ENCODE measurements around the gene GASK1A. TPM values are rescaled to one million over a fixed set of nuclear protein-coding genes. Genes with fewer than 3 reads are reported as not detected.

Gene GASK1A
- total RNA-seq, 2 donors from 2014 or later: 8.8 to 16.8 TPM

DNA sequence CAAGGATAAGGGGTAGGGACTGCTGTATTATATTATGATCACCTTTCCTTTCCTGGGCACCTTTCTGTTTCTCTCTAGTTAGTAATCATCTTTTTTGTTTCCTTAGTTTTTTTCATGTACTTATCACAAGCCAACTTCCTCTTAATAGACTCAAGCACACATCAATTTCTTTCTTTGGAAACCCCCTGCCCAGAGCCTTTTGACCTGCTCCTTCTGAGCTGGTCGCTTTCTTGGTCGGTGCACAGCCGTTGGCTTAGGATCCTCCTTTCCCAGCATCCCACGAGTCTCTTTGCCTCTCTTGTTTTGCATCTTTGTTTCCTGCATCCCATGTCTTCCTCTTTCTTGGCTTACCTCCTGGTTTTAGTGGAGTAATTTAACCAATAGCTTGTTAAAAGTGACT lies 26.9 kb downstream of the GASK1A start:
- intact Hi-C loops (cut with DNase I): no loop called here
- ATAC-seq: no peak
- Histone ChIP-seq H3K27ac (no peak overlapping the region), H3K36me3 (replicated peaks in 1 of 2; ENCODE audit: insufficient read depth in 1 of 2, low read depth in 2 of 2) (no peaks in the 10 kb centered on the region), H3K4me3 (no peak overlapping the region), H3K9me3 (no peaks in the 10 kb centered on the region), H3K27me3 (no peaks in the 10 kb centered on the region), H3K4me1 (peaks cover 11% of the 10 kb centered on the region)
- WGBS, 2 donors: 72 to 78% methylated on average over 4 of the region's 4 CpGs
- DNase-seq: no peak
- no peak for TF ChIP-seq POLR2A (IDR thresholded peaks at IDR 0.05)
- TF ChIP-seq, protein P1, sequence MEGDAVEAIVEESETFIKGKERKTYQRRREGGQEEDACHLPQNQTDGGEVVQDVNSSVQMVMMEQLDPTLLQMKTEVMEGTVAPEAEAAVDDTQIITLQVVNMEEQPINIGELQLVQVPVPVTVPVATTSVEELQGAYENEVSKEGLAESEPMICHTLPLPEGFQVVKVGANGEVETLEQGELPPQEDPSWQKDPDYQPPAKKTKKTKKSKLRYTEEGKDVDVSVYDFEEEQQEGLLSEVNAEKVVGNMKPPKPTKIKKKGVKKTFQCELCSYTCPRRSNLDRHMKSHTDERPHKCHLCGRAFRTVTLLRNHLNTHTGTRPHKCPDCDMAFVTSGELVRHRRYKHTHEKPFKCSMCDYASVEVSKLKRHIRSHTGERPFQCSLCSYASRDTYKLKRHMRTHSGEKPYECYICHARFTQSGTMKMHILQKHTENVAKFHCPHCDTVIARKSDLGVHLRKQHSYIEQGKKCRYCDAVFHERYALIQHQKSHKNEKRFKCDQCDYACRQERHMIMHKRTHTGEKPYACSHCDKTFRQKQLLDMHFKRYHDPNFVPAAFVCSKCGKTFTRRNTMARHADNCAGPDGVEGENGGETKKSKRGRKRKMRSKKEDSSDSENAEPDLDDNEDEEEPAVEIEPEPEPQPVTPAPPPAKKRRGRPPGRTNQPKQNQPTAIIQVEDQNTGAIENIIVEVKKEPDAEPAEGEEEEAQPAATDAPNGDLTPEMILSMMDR (IDR thresholded peaks at IDR 0.05): no peak

DNA sequence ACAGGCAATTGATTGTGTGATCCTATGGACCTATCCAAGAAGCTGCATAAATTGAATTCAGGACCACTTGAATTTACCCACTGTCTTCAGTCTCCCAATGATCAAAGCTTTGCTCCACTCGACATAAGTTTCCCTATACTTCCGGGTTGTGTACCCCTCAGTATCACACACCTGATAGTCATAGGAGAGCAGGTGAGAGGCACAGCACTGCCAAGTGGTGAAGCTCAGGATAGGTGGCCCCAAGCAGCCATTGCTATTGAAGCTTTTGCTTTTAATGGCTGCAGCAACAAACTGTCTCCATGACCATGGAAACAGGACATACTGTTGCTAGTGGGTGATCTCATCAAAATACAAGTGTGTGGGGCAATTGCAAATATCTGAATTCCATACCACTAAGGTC lies 27.7 kb downstream of the GASK1A start:
- Histone ChIP-seq H3K36me3 (replicated peaks in 1 of 2; ENCODE audit: insufficient read depth in 1 of 2, low read depth in 2 of 2) (no peaks in the 10 kb centered on the region), H3K9me3 (no peaks in the 10 kb centered on the region), H3K4me3 (no peak overlapping the region), H3K4me1 (peaks cover 3% of the 10 kb centered on the region), H3K27ac (no peak overlapping the region), H3K27me3 (no peaks in the 10 kb centered on the region)
- DNase-seq (no peak), ATAC-seq (no peak)
- intact Hi-C loops (cut with DNase I): no loop called here
- WGBS, 2 donors: 71 to 73% methylated on average over 2 of the region's 2 CpGs
- no peak for TF ChIP-seq POLR2A (IDR thresholded peaks at IDR 0.05)
- TF ChIP-seq, protein P1 (IDR thresholded peaks at IDR 0.05): no peak

DNA sequence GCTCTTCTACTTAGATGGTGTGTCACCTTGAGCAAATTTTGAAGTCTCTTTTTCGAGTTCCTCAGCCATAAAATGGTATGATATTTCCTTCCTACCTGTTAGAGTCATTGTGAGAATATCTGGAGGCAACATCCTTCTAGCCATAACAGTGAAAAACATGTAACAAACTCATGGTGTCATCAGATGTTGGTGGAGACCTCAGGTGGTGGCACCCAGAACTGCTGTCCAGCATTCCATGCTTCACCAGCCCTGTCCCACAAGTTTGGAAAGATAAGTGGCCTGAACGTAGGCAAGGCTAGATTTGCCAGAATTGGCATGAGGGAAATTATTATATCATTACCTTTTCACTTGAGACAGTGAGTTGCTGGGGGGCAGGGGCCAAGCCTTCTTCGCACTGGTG lies 30.4 kb downstream of the GASK1A start:
- Histone ChIP-seq H3K9me3 (no peaks in the 10 kb centered on the region), H3K27ac (no peak overlapping the region), H3K4me3 (no peak overlapping the region), H3K36me3 (replicated peaks in 1 of 2; ENCODE audit: insufficient read depth in 1 of 2, low read depth in 2 of 2) (no peaks in the 10 kb centered on the region), H3K4me1 (no peaks in the 10 kb centered on the region), H3K27me3 (no peaks in the 10 kb centered on the region)
- DNase-seq: no peak
- no peak for ATAC-seq
- intact Hi-C loops (cut with DNase I): no loop called here
- 90 to 91% methylated on average over 3 of the region's 3 CpGs for WGBS, 2 donors
- TF ChIP-seq POLR2A (IDR thresholded peaks at IDR 0.05): no peak
- TF ChIP-seq, protein P1 (IDR thresholded peaks at IDR 0.05): no peak

DNA sequence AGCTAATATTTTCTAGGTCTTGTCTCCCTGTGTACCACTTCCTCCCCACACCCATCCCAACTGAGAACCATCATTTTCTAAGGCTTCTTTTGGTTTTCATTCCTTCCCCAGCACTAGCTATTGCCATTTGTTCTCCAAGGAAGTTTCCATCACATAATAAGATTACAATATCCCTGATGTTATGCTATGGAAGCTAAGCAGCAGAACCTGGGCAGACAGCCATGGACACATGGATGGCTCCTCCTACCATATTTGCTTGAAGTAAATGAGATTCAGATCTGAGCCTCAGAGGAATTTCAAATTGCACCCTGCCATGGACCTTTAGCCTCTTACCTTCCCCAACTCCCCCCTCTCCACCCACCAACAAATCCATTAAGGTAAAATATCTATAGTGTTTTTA lies 31.5 kb downstream of the GASK1A start:
- intact Hi-C loops (cut with DNase I): no loop called here
- Histone ChIP-seq H3K4me1 (no peaks in the 10 kb centered on the region), H3K27ac (no peak overlapping the region), H3K27me3 (no peaks in the 10 kb centered on the region), H3K4me3 (no peak overlapping the region), H3K9me3 (no peaks in the 10 kb centered on the region), H3K36me3 (replicated peaks in 1 of 2; ENCODE audit: insufficient read depth in 1 of 2, low read depth in 2 of 2) (no peaks in the 10 kb centered on the region)
- TF ChIP-seq, protein P1 (IDR thresholded peaks at IDR 0.05): no peak
- DNase-seq (no peak), ATAC-seq (no peak)

DNA sequence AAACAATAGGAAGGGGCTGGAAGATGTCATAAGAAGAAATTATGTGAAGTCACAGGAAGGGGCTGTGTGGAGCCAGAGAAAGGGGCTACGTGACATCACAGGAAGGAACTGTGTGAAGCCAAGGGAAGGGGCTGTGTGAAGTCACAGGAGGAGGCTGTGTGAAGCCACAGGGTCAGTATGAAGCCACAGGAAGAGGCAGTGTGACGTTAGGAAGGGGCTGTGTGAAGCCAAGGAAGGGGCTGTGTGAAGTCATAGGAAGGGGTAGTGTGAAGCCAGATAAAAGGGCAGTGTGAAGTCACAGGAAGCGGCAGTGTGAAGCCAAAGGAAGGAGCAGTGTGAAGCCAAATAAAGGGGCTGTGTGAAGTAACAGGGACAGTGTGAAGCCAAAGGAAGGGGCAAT lies 32.5 kb downstream of the GASK1A start:
- TF ChIP-seq, protein P1 (IDR thresholded peaks at IDR 0.05): no peak
- TF ChIP-seq POLR2A (IDR thresholded peaks at IDR 0.05): no peak
- ATAC-seq: no peak

More for the DNA sequence above, 32.5 kb downstream of the GASK1A start:
- H3K36me3 ChIP-seq (replicated peaks in 1 of 2; ENCODE audit: insufficient read depth in 1 of 2, low read depth in 2 of 2): no peaks in the 10 kb centered on the region
- no peak overlapping the region for H3K4me3 ChIP-seq
- H3K4me1 ChIP-seq: no peaks in the 10 kb centered on the region
- intact Hi-C loops (cut with DNase I): no loop called here
- H3K9me3 ChIP-seq: no peaks in the 10 kb centered on the region
- H3K27me3 ChIP-seq: no peaks in the 10 kb centered on the region
- H3K27ac ChIP-seq: no peak overlapping the region
- no peak for DNase-seq
- 74 to 81% methylated on average over 3 of the region's 3 CpGs for WGBS, 2 donors

Data from body of pancreas (tissue), 4 donors.